B cell (primary cell): ENCODE results near the gene PTMS. TPM values are rescaled to one million over a fixed set of nuclear protein-coding genes. Genes with fewer than 3 reads are reported as not detected.

ENCODE experiments used
- ATAC-seq: fragments of 200-7000 bp; cut with Tn5 transposase; one replicate; pipeline ENCODE4 v1.10.0; 2021; ENCODE audit warnings: low read depth, mild to moderate bottlenecking, moderate number of reproducible peaks, moderate library complexity
- CTCF ChIA-PET: fragments of 350-600 bp; sonication (Branson Sonifier 250); formaldehyde crosslinking; loops from one replicate; lab custom pipeline; 2021; ENCODE audit warnings: antibody characterized with exemption, inconsistent platforms; lab: Charles Lee
- POLR2A ChIA-PET: fragments of 350-600 bp; sonication (Branson Sonifier 250); formaldehyde crosslinking; loops from one replicate; lab custom pipeline; 2021; ENCODE audit warnings: antibody characterized with exemption; lab: Charles Lee
- DNase-seq: peaks from one replicate; pipeline ENCODE4 v3.0.0; 2013
- H2AFZ ChIP-seq: 2 replicates; pipeline ENCODE4 v1.6.1; 2012; ENCODE audit warnings: mild to moderate bottlenecking, low read depth, low read length; ENCODE audit not compliant: insufficient read depth, poor library complexity, severe bottlenecking
- H3K27ac ChIP-seq, 2 donors: 1 replicate in 1 of 2; 2 replicates in 1 of 2; pipeline ENCODE4 v1.5.1; 2012 to 2013; ENCODE audit warnings: low read length in 2 of 2, mild to moderate bottlenecking in 2 of 2, moderate library complexity in 1 of 2
- H3K27me3 ChIP-seq, 4 experiments: fragments of 200-600 bp in 1 of 4; sonication (generic) in 1 of 4; replicated peaks in 1 of 4; 1 replicate in 2 of 4; 2 replicates in 2 of 4; pipeline versions ENCODE4 v1.6.1 to v1.7.0; 2013 to 2016; ENCODE audit warnings: low read length in 3 of 4, mild to moderate bottlenecking in 2 of 4, mixed read lengths in 1 of 4, moderate library complexity in 1 of 4; ENCODE audit not compliant: insufficient read depth in 4 of 4, control insufficient read depth in 3 of 4; ENCODE audit errors: control extremely low read depth in 1 of 4
- H3K36me3 ChIP-seq, 2 experiments: replicated peaks in 1 of 2; 1 replicate in 1 of 2; 2 replicates in 1 of 2; pipeline versions ENCODE4 v1.6.1 to v1.7.1; 2013; ENCODE audit warnings: low read length in 1 of 2; ENCODE audit not compliant: insufficient read depth in 2 of 2, control insufficient read depth in 1 of 2; ENCODE audit errors: control extremely low read depth in 1 of 2, extremely low read depth in 1 of 2
- H3K4me1 ChIP-seq, 2 donors: fragments of 200-600 bp in 1 of 2; sonication (generic) in 1 of 2; 1 replicate in 1 of 2; 2 replicates in 1 of 2; pipeline versions ENCODE4 v1.5.1 to v1.6.1; 2013 to 2017; ENCODE audit warnings: low read length in 2 of 2; ENCODE audit not compliant: control insufficient read depth in 2 of 2, insufficient read depth in 2 of 2
- H3K4me2 ChIP-seq: replicated peaks from 2 replicates; pipeline ENCODE3; 2012; ENCODE audit warnings: mild to moderate bottlenecking, low read depth, low read length; ENCODE audit not compliant: poor library complexity, severe bottlenecking
- H3K4me3 ChIP-seq, 5 experiments: fragments of 200-600 bp in 1 of 5; sonication (generic) in 1 of 5; 1 replicate in 3 of 5; 2 replicates in 2 of 5; pipeline versions ENCODE4 v1.5.1 to v1.7.0; 2011 to 2016; ENCODE audit warnings: low read length in 4 of 5, mild to moderate bottlenecking in 4 of 5, low read depth in 2 of 5, control low read depth in 1 of 5, moderate library complexity in 1 of 5; ENCODE audit not compliant: insufficient read depth in 1 of 5; ENCODE audit errors: control extremely low read depth in 1 of 5, extremely low read depth in 1 of 5
- H3K79me2 ChIP-seq: fragments of 200-600 bp; sonication (generic); one replicate; pipeline ENCODE4 v1.6.0; 2016; ENCODE audit warnings: low read length; ENCODE audit not compliant: control insufficient read depth, insufficient read depth
- H3K9ac ChIP-seq: fragments of 200-600 bp; sonication (generic); 2 replicates; pipeline ENCODE4 v1.6.1; 2017; ENCODE audit warnings: mild to moderate bottlenecking, low read length, moderate library complexity
- H3K9me3 ChIP-seq, 3 donors: one replicate each; pipeline versions ENCODE4 v1.6.1 to v1.7.1; 2013; ENCODE audit warnings: low read length in 2 of 3; ENCODE audit not compliant: control insufficient read depth in 2 of 3, insufficient read depth in 1 of 3; ENCODE audit errors: control extremely low read depth in 1 of 3
- H4K20me1 ChIP-seq: 2 replicates; pipeline ENCODE4 v1.6.0; 2012; ENCODE audit warnings: mild to moderate bottlenecking, low read length; ENCODE audit not compliant: insufficient read depth, control insufficient read depth, poor library complexity, severe bottlenecking
- H3K27ac Mint-ChIP-seq: one replicate; pipeline ENCODE4 v1.8.0; 2021; ENCODE audit warnings: mixed read lengths
- H3K27me3 Mint-ChIP-seq: one replicate; pipeline ENCODE4 v1.8.0; 2021; ENCODE audit warnings: mixed read lengths
- H3K4me1 Mint-ChIP-seq: one replicate; pipeline ENCODE4 v1.8.0; 2021; ENCODE audit warnings: mixed read lengths
- H3K4me3 Mint-ChIP-seq: one replicate; pipeline ENCODE4 v1.8.0; 2021; ENCODE audit warnings: mixed read lengths
- H3K9me3 Mint-ChIP-seq: one replicate; pipeline ENCODE4 v1.8.0; 2022; ENCODE audit warnings: mixed read lengths; ENCODE audit not compliant: insufficient read depth
- EZH2 ChIP-seq: IDR thresholded peaks from 2 replicates; pipeline ENCODE4 v1.6.1; 2012; ENCODE audit warnings: borderline replicate concordance, low read depth, mild to moderate bottlenecking, moderate library complexity, low read length; ENCODE audit not compliant: insufficient read depth, poor library complexity, severe bottlenecking
- WGBS: methylation state at CpG from one replicate; pipeline ENCODE4 v1.1.5; 2013; ENCODE audit warnings: missing lambda C conversion rate; ENCODE audit not compliant: insufficient coverage; 5-methylcytosine and 5-hydroxymethylcytosine counted together
- intact Hi-C: fragments of 100-400 bp; cut with micrococcal nuclease; formaldehyde crosslinking; loops from one replicate; pipeline ENCODE4 v1.10.0; 2022
- polyA plus RNA-seq: library from polyadenylated mRNA; depleted of rRNA; stranded (reverse); fragments of >200 nt; gene quantifications from 2 replicates; pipeline ENCODE4 v1.2.3, GENCODE V29; 2012
- total RNA-seq, 2 donors: library from RNA; stranded (reverse); fragments of 120-200 nt in 1 of 2; gene quantifications; 1 replicate in 1 of 2; 2 replicates in 1 of 2; pipeline versions ENCODE4 v1.2.3 to v1.2.4, GENCODE V29; 2013 to 2022
- TF ChIP-seq, protein P1 (sequence below): fragments of 200-600 bp; IDR thresholded peaks from one replicate; pipeline ENCODE4 v1.8.0; 2022; ENCODE audit warnings: antibody characterized with exemption, mild to moderate bottlenecking

Gene PTMS
- total and polyA plus RNA-seq, 2 donors (not counting 1 experiment from before 2014, with no cell fraction given): 1.0 to 2.1 TPM

DNA sequence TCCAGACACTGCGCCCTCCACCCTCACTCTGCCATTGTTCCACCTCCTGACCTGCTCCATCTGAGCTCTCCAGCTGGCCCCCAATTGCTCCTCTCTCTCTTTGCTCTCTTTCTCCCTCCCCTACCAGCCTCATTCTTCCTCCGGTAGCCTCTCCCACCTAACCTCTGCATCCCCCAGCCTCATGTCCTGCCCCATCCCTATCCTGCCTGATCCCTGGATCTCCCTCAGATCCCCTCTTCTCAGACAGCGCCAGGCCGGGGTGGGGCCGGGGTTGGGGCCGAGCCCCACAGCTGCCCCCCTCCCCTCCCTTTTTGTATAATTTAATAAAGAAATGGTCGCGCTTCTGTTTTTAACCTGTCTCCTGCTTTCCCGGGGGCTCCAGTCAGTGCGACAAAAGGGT lies 4.4 kb downstream of the PTMS start:
- ATAC-seq (no peak), DNase-seq (no peak)
- ChIA-PET POLR2A (no interaction called here), CTCF (interaction anchor here (1.2 to 6.0 kb wide), 4 partner anchors 8 to 36 kb away, joined by 3 to 85 read pairs (median 6); partner anchors contain the start of gene MLF2)
- Histone ChIP-seq H3K27me3 (peaks cover 0 to 83% (median 41%) of the 10 kb centered on the region in 4 experiments), H3K4me3 (no peak overlapping the region), H2AFZ (no peak overlapping the region), H3K79me2 (no peaks in the 10 kb centered on the region), H3K36me3 (no peaks in the 10 kb centered on the region), H3K4me2 (no peak overlapping the region), H3K27ac (no peak overlapping the region), H3K4me1 (peaks cover 32 to 50% of the 10 kb centered on the region in 2 donors), H3K9ac (no peak overlapping the region), H3K9me3 (peaks cover 0 to 21% (median 0%) of the 10 kb centered on the region in 3 donors), H4K20me1 (no peaks in the 10 kb centered on the region)
- H3K4me1 Mint-ChIP-seq: peaks cover 27% of the 10 kb centered on the region
- TF ChIP-seq, protein P1, sequence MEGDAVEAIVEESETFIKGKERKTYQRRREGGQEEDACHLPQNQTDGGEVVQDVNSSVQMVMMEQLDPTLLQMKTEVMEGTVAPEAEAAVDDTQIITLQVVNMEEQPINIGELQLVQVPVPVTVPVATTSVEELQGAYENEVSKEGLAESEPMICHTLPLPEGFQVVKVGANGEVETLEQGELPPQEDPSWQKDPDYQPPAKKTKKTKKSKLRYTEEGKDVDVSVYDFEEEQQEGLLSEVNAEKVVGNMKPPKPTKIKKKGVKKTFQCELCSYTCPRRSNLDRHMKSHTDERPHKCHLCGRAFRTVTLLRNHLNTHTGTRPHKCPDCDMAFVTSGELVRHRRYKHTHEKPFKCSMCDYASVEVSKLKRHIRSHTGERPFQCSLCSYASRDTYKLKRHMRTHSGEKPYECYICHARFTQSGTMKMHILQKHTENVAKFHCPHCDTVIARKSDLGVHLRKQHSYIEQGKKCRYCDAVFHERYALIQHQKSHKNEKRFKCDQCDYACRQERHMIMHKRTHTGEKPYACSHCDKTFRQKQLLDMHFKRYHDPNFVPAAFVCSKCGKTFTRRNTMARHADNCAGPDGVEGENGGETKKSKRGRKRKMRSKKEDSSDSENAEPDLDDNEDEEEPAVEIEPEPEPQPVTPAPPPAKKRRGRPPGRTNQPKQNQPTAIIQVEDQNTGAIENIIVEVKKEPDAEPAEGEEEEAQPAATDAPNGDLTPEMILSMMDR: no peak
- TF ChIP-seq EZH2: no peak
- WGBS: 89% methylated on average over 2 of the region's 10 CpGs
- no peaks in the 10 kb centered on the region for H3K9me3 Mint-ChIP-seq
- H3K27me3 Mint-ChIP-seq: peaks cover 57% of the 10 kb centered on the region
- intact Hi-C loops: no loop called here
- no peak overlapping the region for H3K4me3 Mint-ChIP-seq
- peak overlapping the region; percentile 20 for H3K27ac Mint-ChIP-seq

DNA sequence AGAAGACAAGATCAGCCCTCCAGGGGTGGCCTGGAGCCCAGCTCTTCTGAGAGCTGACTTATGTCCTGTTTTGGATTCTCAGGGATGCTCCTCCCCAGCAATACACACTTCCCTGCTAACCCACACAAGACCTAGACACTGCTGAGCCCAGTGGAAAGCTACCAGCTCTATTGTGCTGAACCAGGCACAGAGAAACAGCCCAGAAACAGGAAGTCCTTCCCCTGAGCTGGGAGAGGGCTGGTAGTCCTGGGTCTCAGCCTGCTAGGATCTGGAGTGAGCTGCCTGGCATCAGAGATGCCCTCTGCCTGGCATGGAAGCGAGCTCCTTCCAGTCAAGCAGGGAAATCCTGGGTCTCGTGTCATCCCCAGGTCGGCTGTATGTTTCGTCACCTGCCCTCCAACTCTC lies 4.9 kb downstream of the PTMS start:
- TF ChIP-seq, protein P1: no peak
- no peak for TF ChIP-seq EZH2
- ATAC-seq (no peak), DNase-seq (no peak)
- no peak overlapping the region for H3K4me2 ChIP-seq
- ChIA-PET POLR2A (interaction anchor here (0.5 kb wide), 1 partner anchor 342 kb away, joined by 6 read pairs; no protein-coding TSS in a partner anchor), CTCF (interaction anchor here (0.6 to 2.2 kb wide), 3 partner anchors 14 to 37 kb away, joined by 3 to 7 read pairs (median 3); no protein-coding TSS in a partner anchor)
- peaks cover 28 to 45% of the 10 kb centered on the region in 2 donors for H3K4me1 ChIP-seq
- H3K27ac ChIP-seq: no peak overlapping the region
- Mint-ChIP-seq H3K27ac (no peak overlapping the region), H3K27me3 (peaks cover 61% of the 10 kb centered on the region), H3K4me1 (peaks cover 24% of the 10 kb centered on the region), H3K9me3 (no peaks in the 10 kb centered on the region), H3K4me3 (no peak overlapping the region)
- intact Hi-C loops: no loop called here
- 73% methylated on average over 4 of the region's 4 CpGs for WGBS
- H3K4me3 ChIP-seq: no peak overlapping the region
- no peak overlapping the region for H3K9ac ChIP-seq
- no peaks in the 10 kb centered on the region for H3K79me2 ChIP-seq
- H2AFZ ChIP-seq: no peak overlapping the region
- no peaks in the 10 kb centered on the region for H3K36me3 ChIP-seq
- no peaks in the 10 kb centered on the region for H4K20me1 ChIP-seq
- peaks cover 0 to 83% (median 44%) of the 10 kb centered on the region in 4 experiments for H3K27me3 ChIP-seq
- peaks cover 0 to 21% (median 0%) of the 10 kb centered on the region in 3 donors for H3K9me3 ChIP-seq
